ENCODE results near the gene ZNF689.

GRCh38 chr16:30655815-30656347 lies 45.7 kb upstream of the ZNF689 start:
- TF ChIP-seq CTCF (conservative IDR thresholded peaks at IDR 0.05 in 1 of 2, IDR thresholded peaks at IDR 0.05 in 1 of 2; ENCODE audit: extremely low read depth in 1 of 2, insufficient read depth in 1 of 2, low read depth in 1 of 2, low read length in 2 of 2), result no peak
- TF ChIP-seq EZH2 (IDR thresholded peaks at IDR 0.05; ENCODE audit: borderline replicate concordance, low read length), result no peak
